ENCODE measurements around the gene SEPTIN6. TPM values are rescaled to one million over a fixed set of nuclear protein-coding genes. Genes with fewer than 3 reads are reported as not detected.

The SEPTIN6 gene
- total and polyA plus RNA-seq, 4 donors: 9.4 to 11.5 (median 10.6) TPM

DNA sequence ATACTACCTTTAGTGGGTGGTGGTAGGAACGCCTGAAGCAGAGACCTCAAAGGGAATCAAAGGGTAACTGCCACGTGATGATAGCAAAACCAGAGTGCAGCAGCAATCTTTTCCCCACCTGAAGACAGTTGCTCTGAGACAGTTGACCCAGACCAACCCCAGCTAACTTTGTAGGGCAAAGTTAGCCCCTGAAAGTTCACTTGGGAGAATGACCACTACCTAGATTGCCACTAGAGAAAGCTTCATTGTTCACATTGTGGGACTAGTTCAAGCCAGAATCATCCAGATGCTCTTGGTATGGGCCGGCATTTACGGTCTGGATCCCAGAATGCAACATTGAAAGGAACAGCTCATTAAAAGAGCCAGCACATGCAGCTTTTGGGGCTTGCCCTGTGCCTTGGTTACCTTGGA is 4.1 kb downstream of the SEPTIN6 start:
- H3K9me3 ChIP-seq (ENCODE audit: control insufficient read depth in 4 of 4, low read length in 3 of 4): no peaks in the 10 kb centered on the region
- no peak overlapping the region for H3K9ac ChIP-seq (ENCODE audit: low read depth in 1 of 2, low read length in 2 of 2)
- TF ChIP-seq, protein P1, sequence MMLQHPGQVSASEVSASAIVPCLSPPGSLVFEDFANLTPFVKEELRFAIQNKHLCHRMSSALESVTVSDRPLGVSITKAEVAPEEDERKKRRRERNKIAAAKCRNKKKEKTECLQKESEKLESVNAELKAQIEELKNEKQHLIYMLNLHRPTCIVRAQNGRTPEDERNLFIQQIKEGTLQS (IDR thresholded peaks at IDR 0.05): no peak
- no peak for TF ChIP-seq JUND (IDR thresholded peaks at IDR 0.05)
- no peak for TF ChIP-seq RAD21 (IDR thresholded peaks at IDR 0.05)
- TF ChIP-seq, protein P2, sequence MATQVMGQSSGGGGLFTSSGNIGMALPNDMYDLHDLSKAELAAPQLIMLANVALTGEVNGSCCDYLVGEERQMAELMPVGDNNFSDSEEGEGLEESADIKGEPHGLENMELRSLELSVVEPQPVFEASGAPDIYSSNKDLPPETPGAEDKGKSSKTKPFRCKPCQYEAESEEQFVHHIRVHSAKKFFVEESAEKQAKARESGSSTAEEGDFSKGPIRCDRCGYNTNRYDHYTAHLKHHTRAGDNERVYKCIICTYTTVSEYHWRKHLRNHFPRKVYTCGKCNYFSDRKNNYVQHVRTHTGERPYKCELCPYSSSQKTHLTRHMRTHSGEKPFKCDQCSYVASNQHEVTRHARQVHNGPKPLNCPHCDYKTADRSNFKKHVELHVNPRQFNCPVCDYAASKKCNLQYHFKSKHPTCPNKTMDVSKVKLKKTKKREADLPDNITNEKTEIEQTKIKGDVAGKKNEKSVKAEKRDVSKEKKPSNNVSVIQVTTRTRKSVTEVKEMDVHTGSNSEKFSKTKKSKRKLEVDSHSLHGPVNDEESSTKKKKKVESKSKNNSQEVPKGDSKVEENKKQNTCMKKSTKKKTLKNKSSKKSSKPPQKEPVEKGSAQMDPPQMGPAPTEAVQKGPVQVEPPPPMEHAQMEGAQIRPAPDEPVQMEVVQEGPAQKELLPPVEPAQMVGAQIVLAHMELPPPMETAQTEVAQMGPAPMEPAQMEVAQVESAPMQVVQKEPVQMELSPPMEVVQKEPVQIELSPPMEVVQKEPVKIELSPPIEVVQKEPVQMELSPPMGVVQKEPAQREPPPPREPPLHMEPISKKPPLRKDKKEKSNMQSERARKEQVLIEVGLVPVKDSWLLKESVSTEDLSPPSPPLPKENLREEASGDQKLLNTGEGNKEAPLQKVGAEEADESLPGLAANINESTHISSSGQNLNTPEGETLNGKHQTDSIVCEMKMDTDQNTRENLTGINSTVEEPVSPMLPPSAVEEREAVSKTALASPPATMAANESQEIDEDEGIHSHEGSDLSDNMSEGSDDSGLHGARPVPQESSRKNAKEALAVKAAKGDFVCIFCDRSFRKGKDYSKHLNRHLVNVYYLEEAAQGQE (IDR thresholded peaks at IDR 0.05): no peak
- TF ChIP-seq, protein P3, sequence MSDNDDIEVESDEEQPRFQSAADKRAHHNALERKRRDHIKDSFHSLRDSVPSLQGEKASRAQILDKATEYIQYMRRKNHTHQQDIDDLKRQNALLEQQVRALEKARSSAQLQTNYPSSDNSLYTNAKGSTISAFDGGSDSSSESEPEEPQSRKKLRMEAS (IDR thresholded peaks at IDR 0.05): no peak
- H3K36me3 ChIP-seq (ENCODE audit: control insufficient read depth in 4 of 4, insufficient read depth in 3 of 4, low read depth in 1 of 4, low read length in 3 of 4): no peaks in the 10 kb centered on the region
- 84% methylated on average over 4 of the region's 4 CpGs for WGBS
- no peaks in the 10 kb centered on the region for H3K27me3 ChIP-seq (ENCODE audit: control insufficient read depth in 4 of 4, insufficient read depth in 4 of 4, low read length in 3 of 4)
- H3K27ac ChIP-seq (ENCODE audit: low read depth in 1 of 2, low read length in 2 of 2): no peak overlapping the region
- no peak overlapping the region for H3K4me3 ChIP-seq (ENCODE audit: low read depth in 1 of 3, low read length in 3 of 3)
- H3K4me1 ChIP-seq (ENCODE audit: control insufficient read depth in 4 of 4, insufficient read depth in 4 of 4, low read length in 3 of 4): peaks cover 0 to 19% (median 4%) of the 10 kb centered on the region in 4 donors
- DNase-seq (ENCODE audit: low spot score): no peak

DNA sequence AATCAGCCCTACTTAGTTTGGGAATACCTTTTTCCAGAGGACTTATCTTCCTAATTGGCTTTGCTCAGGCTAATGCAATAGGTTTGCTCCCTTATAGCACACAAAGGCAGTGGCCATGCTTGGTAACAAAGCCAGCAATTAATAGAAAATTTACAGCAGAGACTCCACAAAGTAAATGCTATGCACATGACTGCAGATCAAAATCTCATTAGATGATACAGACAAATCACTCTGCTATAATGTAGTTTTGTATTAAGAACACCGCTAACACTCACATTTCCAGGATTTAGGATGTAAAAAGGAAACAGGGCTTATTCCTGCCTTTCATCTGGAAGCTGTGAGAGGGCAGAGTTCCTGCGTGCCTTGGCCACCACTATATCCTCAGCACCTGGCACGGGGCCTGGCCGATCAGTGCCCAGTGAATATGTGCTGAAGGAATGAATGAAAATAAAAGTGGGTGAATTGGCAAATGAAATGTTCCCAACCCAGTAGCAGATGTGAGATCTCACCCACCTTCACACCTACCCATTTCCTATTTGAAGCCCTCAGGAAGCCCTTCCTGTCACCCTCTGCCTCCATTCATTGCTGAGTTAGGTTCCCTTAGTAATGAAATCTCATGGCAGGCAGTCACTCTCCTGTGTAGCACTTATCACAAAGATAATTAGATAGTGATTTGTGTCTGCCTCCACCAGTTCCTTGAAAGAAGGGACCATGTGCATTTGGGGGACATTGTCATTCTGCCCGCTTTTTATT is 5.1 kb downstream of the SEPTIN6 start:
- Histone ChIP-seq H3K9me3 (ENCODE audit: control insufficient read depth in 4 of 4, low read length in 3 of 4) (no peaks in the 10 kb centered on the region), H3K4me1 (ENCODE audit: control insufficient read depth in 4 of 4, insufficient read depth in 4 of 4, low read length in 3 of 4) (peaks cover 0 to 19% (median 4%) of the 10 kb centered on the region in 4 donors), H3K9ac (ENCODE audit: low read depth in 1 of 2, low read length in 2 of 2) (no peak overlapping the region), H3K27me3 (ENCODE audit: control insufficient read depth in 4 of 4, insufficient read depth in 4 of 4, low read length in 3 of 4) (no peaks in the 10 kb centered on the region), H3K4me3 (ENCODE audit: low read depth in 1 of 3, low read length in 3 of 3) (no peak overlapping the region), H3K36me3 (ENCODE audit: control insufficient read depth in 4 of 4, insufficient read depth in 3 of 4, low read depth in 1 of 4, low read length in 3 of 4) (no peaks in the 10 kb centered on the region), H3K27ac (ENCODE audit: low read depth in 1 of 2, low read length in 2 of 2) (peak overlapping the region in 1 of 2 donors; percentile 12)
- TF ChIP-seq TAF1 (conservative IDR thresholded peaks at IDR 0.05): no peak
- TF ChIP-seq NR2F2 (IDR thresholded peaks at IDR 0.05): peak; percentile 17
- 46% methylated on average over 5 of the region's 5 CpGs for WGBS
- DNase-seq (ENCODE audit: low spot score): no peak

DNA sequence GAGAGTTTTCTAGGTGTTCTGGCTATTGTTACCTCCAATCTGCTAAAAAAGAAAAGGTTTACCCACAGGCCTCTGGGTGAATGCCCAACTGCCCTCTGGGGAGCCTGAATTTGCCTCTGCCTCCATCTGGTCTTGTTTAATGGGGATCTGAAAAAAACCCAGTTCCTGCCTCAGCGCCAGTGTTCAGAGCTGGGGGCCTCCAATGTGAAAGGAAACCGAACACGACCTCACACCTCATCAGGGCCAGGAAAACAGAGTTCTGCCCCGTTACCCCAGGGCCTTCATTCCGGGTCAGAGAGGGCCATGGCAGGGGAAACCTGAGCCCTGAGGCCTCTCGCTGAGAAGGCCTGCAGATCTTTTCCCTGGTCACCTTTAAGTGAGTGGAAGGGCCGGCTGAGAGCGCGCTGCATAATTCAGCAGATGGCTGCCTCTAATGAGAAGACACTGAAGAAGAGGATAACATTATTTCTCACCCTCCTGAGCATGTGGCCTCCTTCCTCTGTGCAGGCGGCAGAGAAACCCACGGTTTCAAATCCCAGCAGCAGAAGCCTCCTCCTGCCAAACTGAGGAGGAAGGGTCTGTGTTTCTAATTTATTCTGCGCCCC is 6.8 kb downstream of the SEPTIN6 start:
- 75% methylated on average over 12 of the region's 12 CpGs for WGBS
- TF ChIP-seq TAF1 (conservative IDR thresholded peaks at IDR 0.05): no peak
- TF ChIP-seq, protein P2 (IDR thresholded peaks at IDR 0.05): no peak
- TF ChIP-seq FOXA2 (IDR thresholded peaks at IDR 0.05): no peak
- TF ChIP-seq, protein P1 (IDR thresholded peaks at IDR 0.05): no peak
- no peak for TF ChIP-seq HNF4A (conservative IDR thresholded peaks at IDR 0.05)
- TF ChIP-seq RXRA (IDR thresholded peaks at IDR 0.05): no peak
- TF ChIP-seq, protein P3 (IDR thresholded peaks at IDR 0.05): no peak
- no peak for TF ChIP-seq GABPA (IDR thresholded peaks at IDR 0.05 in 1 of 2, conservative IDR thresholded peaks at IDR 0.05 in 1 of 2)
- no peak for TF ChIP-seq EGR1 (IDR thresholded peaks at IDR 0.05; ENCODE audit: low read depth in 2 of 2)
- Histone ChIP-seq H3K9ac (ENCODE audit: low read depth in 1 of 2, low read length in 2 of 2) (peak overlapping the region in 1 of 2 donors; percentile 16), H3K4me1 (ENCODE audit: control insufficient read depth in 4 of 4, insufficient read depth in 4 of 4, low read length in 3 of 4) (peaks cover 0 to 12% (median 4%) of the 10 kb centered on the region in 4 donors), H3K4me3 (ENCODE audit: low read depth in 1 of 3, low read length in 3 of 3) (no peak overlapping the region), H3K36me3 (ENCODE audit: control insufficient read depth in 4 of 4, insufficient read depth in 3 of 4, low read depth in 1 of 4, low read length in 3 of 4) (no peaks in the 10 kb centered on the region), H3K9me3 (ENCODE audit: control insufficient read depth in 4 of 4, low read length in 3 of 4) (no peaks in the 10 kb centered on the region), H3K27ac (ENCODE audit: low read depth in 1 of 2, low read length in 2 of 2) (peak overlapping the region; percentile 65 to 67), H3K27me3 (ENCODE audit: control insufficient read depth in 4 of 4, insufficient read depth in 4 of 4, low read length in 3 of 4) (no peaks in the 10 kb centered on the region)
- no peak for DNase-seq (ENCODE audit: low spot score)

All from liver (tissue), 9 donors.